MCF 10A (cell line): Measurements from ENCODE around the gene SERPINA12. TPM values are rescaled to one million over a fixed set of nuclear protein-coding genes. Genes with fewer than 3 reads are reported as not detected.

Source experiments
- BruUV-seq: library from RNA; stranded (reverse); fragments of 400-500 nt; replicated peaks from 2 replicates; lab custom pipeline; 2021; lab: Mats Ljungman, UMichigan
- CTCF ChIA-PET: fragments of 300-600 bp; sonication (Branson Sonifier 250); formaldehyde crosslinking; extraction: SDS; loops from one replicate; lab custom pipeline; 2021; ENCODE audit warnings: antibody characterized with exemption, inconsistent platforms; lab: Yijun Ruan, JAX
- POLR2A ChIA-PET: fragments of 300-600, 350-650 bp; sonication (Branson Sonifier 250); formaldehyde crosslinking; extraction: SDS; loops from one replicate; lab custom pipeline; 2020; ENCODE audit warnings: antibody characterized with exemption, inconsistent platforms; lab: Yijun Ruan, JAX
- DNase-seq: peaks from one replicate; pipeline ENCODE4 v3.0.0-alpha.2; 2018; ENCODE audit not compliant: unreplicated experiment
- H3K27ac Mint-ChIP-seq: one replicate; pipeline ENCODE4 v1.8.0; 2022; ENCODE audit warnings: mild to moderate bottlenecking, low read depth, mixed read lengths; ENCODE audit not compliant: unreplicated experiment
- H3K27me3 Mint-ChIP-seq: one replicate; pipeline ENCODE4 v1.8.0; 2022; ENCODE audit warnings: mixed read lengths; ENCODE audit not compliant: insufficient read depth, unreplicated experiment
- H3K36me3 Mint-ChIP-seq: one replicate; pipeline ENCODE4 v1.8.0; 2022; ENCODE audit warnings: mild to moderate bottlenecking, moderate library complexity, mixed read lengths; ENCODE audit not compliant: insufficient read depth, unreplicated experiment
- H3K4me1 Mint-ChIP-seq: one replicate; pipeline ENCODE4 v1.8.0; 2022; ENCODE audit warnings: mixed read lengths; ENCODE audit not compliant: insufficient read depth, unreplicated experiment
- H3K4me3 Mint-ChIP-seq: one replicate; pipeline ENCODE4 v1.8.0; 2022; ENCODE audit warnings: mild to moderate bottlenecking, moderate library complexity, mixed read lengths; ENCODE audit not compliant: unreplicated experiment
- H3K9me3 Mint-ChIP-seq: one replicate; pipeline ENCODE4 v1.8.0; 2022; ENCODE audit warnings: mixed read lengths; ENCODE audit not compliant: unreplicated experiment
- CTCF ChIP-seq: fragments of 200-600 bp; IDR thresholded peaks from one replicate; pipeline ENCODE4 v1.8.0; 2022; ENCODE audit warnings: antibody characterized with exemption, mild to moderate bottlenecking; ENCODE audit not compliant: unreplicated experiment
- intact Hi-C: fragments of 100-400 bp; cut with micrococcal nuclease; formaldehyde crosslinking; loops from 2 replicates; pipeline ENCODE4 v1.14.1; 2022
- total RNA-seq: library from RNA; stranded (reverse); gene quantifications from 2 replicates; pipeline ENCODE4 v1.2.3, GENCODE V29; 2022

The SERPINA12 gene
- total RNA-seq, 1 experiment from 2014 or later = not detected

- H3K4me3 Mint-ChIP-seq = no peak overlapping the region
- ChIA-PET POLR2A (no interaction called here), CTCF (no interaction called here)
- H3K27me3 Mint-ChIP-seq = no peaks in the 10 kb centered on the region
- no TSS peak for BruUV-seq
- intact Hi-C loops = no loop called here
- no peak for DNase-seq
- no peaks in the 10 kb centered on the region for H3K9me3 Mint-ChIP-seq
- no peaks in the 10 kb centered on the region for H3K36me3 Mint-ChIP-seq
- H3K4me1 Mint-ChIP-seq = no peaks in the 10 kb centered on the region
- no peak overlapping the region for H3K27ac Mint-ChIP-seq
- TF ChIP-seq CTCF = no peak
These were observed 4.1 kb downstream of the SERPINA12 start for GRCh38 chr14:94505206-94505605.

GRCh38 chr14:94501588-94502516 lies 7.4 kb downstream of the SERPINA12 start:
- no peak for TF ChIP-seq CTCF
- no peaks in the 10 kb centered on the region for H3K27me3 Mint-ChIP-seq
- no peak overlapping the region for H3K27ac Mint-ChIP-seq
- no peak for DNase-seq
- ChIA-PET POLR2A (no interaction called here), CTCF (interaction anchor here (2.6 kb wide), 1 partner anchor 16 kb away, joined by 6 read pairs; no protein-coding TSS in a partner anchor)
- H3K4me3 Mint-ChIP-seq = no peak overlapping the region
- H3K9me3 Mint-ChIP-seq = no peaks in the 10 kb centered on the region
- no peaks in the 10 kb centered on the region for H3K36me3 Mint-ChIP-seq
- BruUV-seq = no TSS peak
- intact Hi-C loops = no loop called here
- no peaks in the 10 kb centered on the region for H3K4me1 Mint-ChIP-seq

GRCh38 chr14:94500264-94500663 lies 9.0 kb downstream of the SERPINA12 start:
- ChIA-PET POLR2A (no interaction called here), CTCF (interaction anchor here (0.7 kb wide), 1 partner anchor 49 kb away, joined by 3 read pairs; no protein-coding TSS in a partner anchor)
- no peak for TF ChIP-seq CTCF

GRCh38 chr14:94499673-94500072 lies 9.6 kb downstream of the SERPINA12 start:
- Mint-ChIP-seq H3K4me3 (no peak overlapping the region), H3K27ac (no peak overlapping the region), H3K4me1 (no peaks in the 10 kb centered on the region), H3K36me3 (no peaks in the 10 kb centered on the region), H3K27me3 (peaks cover 13% of the 10 kb centered on the region), H3K9me3 (no peaks in the 10 kb centered on the region)
- DNase-seq = no peak
- BruUV-seq = no TSS peak
- no peak for TF ChIP-seq CTCF
- ChIA-PET POLR2A (no interaction called here), CTCF (interaction anchor here (0.6 to 0.7 kb wide), 2 partner anchors 49 to 113 kb away, joined by 3 to 4 read pairs; partner anchors contain the start of gene SERPINA3)
- intact Hi-C loops = no loop called here

More at GRCh38 chr14:94500264-94500663, 9.0 kb downstream of the SERPINA12 start:
- Mint-ChIP-seq H3K4me3 (no peak overlapping the region), H3K9me3 (no peaks in the 10 kb centered on the region), H3K27me3 (peaks cover 13% of the 10 kb centered on the region), H3K4me1 (no peaks in the 10 kb centered on the region), H3K36me3 (no peaks in the 10 kb centered on the region), H3K27ac (no peak overlapping the region)
- intact Hi-C loops = no loop called here
- no TSS peak for BruUV-seq
- DNase-seq = no peak
